HCT116 (cell line): ENCODE results near the gene BCL2L13.

Experiments
- CEBPB ChIP-seq: IDR thresholded peaks from 2 replicates; pipeline ENCODE4 v1.6.1; 2012; ENCODE audit warnings: low read depth
- EGR1 ChIP-seq: IDR thresholded peaks from 2 replicates; pipeline ENCODE4 v1.6.1; 2012; ENCODE audit warnings: low read depth
- EZH2 ChIP-seq: fragments of 200-600 bp; sonication (generic); IDR thresholded peaks from 2 replicates; pipeline ENCODE4 v1.6.1; 2017; ENCODE audit warnings: antibody characterized with exemption, mixed run types
- EZH2phosphoT487 ChIP-seq: fragments of 200-600 bp; IDR thresholded peaks from 2 replicates; pipeline ENCODE4 v1.6.1; 2018; ENCODE audit warnings: antibody characterized with exemption, borderline replicate concordance
- JUND ChIP-seq: IDR thresholded peaks from 2 replicates; pipeline ENCODE4 v1.6.1; 2012
- POLR2A ChIP-seq: IDR thresholded peaks from 2 replicates; pipeline ENCODE4 v1.7.0; 2011; ENCODE audit warnings: borderline replicate concordance; ENCODE audit not compliant: insufficient read depth, insufficient read length; ENCODE audit errors: extremely low read depth
- POLR2AphosphoS5 ChIP-seq: IDR thresholded peaks from 2 replicates; pipeline ENCODE4 v1.6.1; 2011; ENCODE audit warnings: mild to moderate bottlenecking, low read depth, low read length, moderate library complexity
- SIN3A ChIP-seq: IDR thresholded peaks from 2 replicates; pipeline ENCODE4 v1.6.1; 2012; ENCODE audit warnings: low read depth
- SP1 ChIP-seq: IDR thresholded peaks from 2 replicates; pipeline ENCODE4 v1.6.1; 2012; ENCODE audit warnings: low read depth
- TCF7L2 ChIP-seq: IDR thresholded peaks from 2 replicates; pipeline ENCODE4 v1.7.0; 2011; ENCODE audit warnings: borderline replicate concordance, inconsistent platforms; ENCODE audit not compliant: insufficient read depth, insufficient read length; ENCODE audit errors: extremely low read depth
- YY1 ChIP-seq: IDR thresholded peaks from 2 replicates; pipeline ENCODE4 v1.6.1; 2011; ENCODE audit warnings: low read length, low read depth, moderate library complexity, mild to moderate bottlenecking; ENCODE audit not compliant: insufficient replicate concordance; ENCODE audit errors: extremely low read depth
- TF ChIP-seq, protein P1 (sequence below), 3 experiments: fragments of 200-600 bp in 1 of 3; sonication (generic) in 1 of 3; IDR thresholded peaks in 2 of 3; conservative IDR thresholded peaks in 1 of 3; 2 replicates each; pipeline ENCODE4 v1.5.1; 2012 to 2017; ENCODE audit warnings: low read depth in 2 of 3, low read length in 2 of 3, antibody characterized with exemption in 1 of 3, borderline replicate concordance in 1 of 3, control low read depth in 1 of 3, mild to moderate bottlenecking in 1 of 3, mixed read lengths in 1 of 3, mixed run types in 1 of 3, moderate library complexity in 1 of 3; ENCODE audit not compliant: insufficient read depth in 1 of 3
- TF ChIP-seq, protein P2 (sequence below): IDR thresholded peaks from 2 replicates; pipeline ENCODE4 v1.6.1; 2012; ENCODE audit warnings: low read depth

DNA sequence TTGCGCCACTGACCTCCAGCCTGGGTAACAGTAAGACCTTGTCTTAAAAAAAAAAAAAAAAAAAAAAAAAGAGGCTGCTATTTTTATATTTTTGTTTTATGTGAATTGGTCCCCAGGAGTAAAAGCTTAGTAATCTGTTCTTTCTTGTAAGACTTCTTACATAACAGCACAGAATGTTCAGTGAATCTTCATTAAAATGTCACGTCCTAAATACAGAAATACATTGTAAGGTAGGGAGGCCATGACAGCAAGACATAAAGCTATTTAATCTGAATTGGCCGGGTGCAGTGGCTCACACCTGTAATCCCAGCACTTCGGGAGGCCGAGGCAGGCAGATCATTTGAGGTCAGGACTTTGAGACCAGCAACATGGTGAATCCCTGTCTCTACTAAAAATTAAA lies 71.5 kb downstream of the BCL2L13 start:
- no peak for TF ChIP-seq SIN3A
- TF ChIP-seq, protein P1, sequence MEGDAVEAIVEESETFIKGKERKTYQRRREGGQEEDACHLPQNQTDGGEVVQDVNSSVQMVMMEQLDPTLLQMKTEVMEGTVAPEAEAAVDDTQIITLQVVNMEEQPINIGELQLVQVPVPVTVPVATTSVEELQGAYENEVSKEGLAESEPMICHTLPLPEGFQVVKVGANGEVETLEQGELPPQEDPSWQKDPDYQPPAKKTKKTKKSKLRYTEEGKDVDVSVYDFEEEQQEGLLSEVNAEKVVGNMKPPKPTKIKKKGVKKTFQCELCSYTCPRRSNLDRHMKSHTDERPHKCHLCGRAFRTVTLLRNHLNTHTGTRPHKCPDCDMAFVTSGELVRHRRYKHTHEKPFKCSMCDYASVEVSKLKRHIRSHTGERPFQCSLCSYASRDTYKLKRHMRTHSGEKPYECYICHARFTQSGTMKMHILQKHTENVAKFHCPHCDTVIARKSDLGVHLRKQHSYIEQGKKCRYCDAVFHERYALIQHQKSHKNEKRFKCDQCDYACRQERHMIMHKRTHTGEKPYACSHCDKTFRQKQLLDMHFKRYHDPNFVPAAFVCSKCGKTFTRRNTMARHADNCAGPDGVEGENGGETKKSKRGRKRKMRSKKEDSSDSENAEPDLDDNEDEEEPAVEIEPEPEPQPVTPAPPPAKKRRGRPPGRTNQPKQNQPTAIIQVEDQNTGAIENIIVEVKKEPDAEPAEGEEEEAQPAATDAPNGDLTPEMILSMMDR (IDR thresholded peaks at IDR 0.05 in 2 of 3, conservative IDR thresholded peaks at IDR 0.05 in 1 of 3; ENCODE audit: borderline replicate concordance in 1 of 3, insufficient read depth in 1 of 3, low read depth in 2 of 3, low read length in 2 of 3), result no peak
- TF ChIP-seq EZH2, result no peak
- no peak for TF ChIP-seq POLR2A
- no peak for TF ChIP-seq TCF7L2
- no peak for TF ChIP-seq POLR2AphosphoS5
- TF ChIP-seq CEBPB, result no peak
- TF ChIP-seq EGR1, result no peak
- no peak for TF ChIP-seq JUND
- TF ChIP-seq, protein P2, sequence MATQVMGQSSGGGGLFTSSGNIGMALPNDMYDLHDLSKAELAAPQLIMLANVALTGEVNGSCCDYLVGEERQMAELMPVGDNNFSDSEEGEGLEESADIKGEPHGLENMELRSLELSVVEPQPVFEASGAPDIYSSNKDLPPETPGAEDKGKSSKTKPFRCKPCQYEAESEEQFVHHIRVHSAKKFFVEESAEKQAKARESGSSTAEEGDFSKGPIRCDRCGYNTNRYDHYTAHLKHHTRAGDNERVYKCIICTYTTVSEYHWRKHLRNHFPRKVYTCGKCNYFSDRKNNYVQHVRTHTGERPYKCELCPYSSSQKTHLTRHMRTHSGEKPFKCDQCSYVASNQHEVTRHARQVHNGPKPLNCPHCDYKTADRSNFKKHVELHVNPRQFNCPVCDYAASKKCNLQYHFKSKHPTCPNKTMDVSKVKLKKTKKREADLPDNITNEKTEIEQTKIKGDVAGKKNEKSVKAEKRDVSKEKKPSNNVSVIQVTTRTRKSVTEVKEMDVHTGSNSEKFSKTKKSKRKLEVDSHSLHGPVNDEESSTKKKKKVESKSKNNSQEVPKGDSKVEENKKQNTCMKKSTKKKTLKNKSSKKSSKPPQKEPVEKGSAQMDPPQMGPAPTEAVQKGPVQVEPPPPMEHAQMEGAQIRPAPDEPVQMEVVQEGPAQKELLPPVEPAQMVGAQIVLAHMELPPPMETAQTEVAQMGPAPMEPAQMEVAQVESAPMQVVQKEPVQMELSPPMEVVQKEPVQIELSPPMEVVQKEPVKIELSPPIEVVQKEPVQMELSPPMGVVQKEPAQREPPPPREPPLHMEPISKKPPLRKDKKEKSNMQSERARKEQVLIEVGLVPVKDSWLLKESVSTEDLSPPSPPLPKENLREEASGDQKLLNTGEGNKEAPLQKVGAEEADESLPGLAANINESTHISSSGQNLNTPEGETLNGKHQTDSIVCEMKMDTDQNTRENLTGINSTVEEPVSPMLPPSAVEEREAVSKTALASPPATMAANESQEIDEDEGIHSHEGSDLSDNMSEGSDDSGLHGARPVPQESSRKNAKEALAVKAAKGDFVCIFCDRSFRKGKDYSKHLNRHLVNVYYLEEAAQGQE, result no peak
- TF ChIP-seq SP1, result no peak
- no peak for TF ChIP-seq YY1
- no peak for TF ChIP-seq EZH2phosphoT487
